Thoracic aorta (tissue), 2 donors: ENCODE data around the gene ATP10A. TPM values are rescaled to one million over a fixed set of nuclear protein-coding genes. Genes with fewer than 3 reads are reported as not detected.
A peak's percentile ranks its signal among the peaks of the same experiment; 100 is the strongest.

Source experiments
- ATAC-seq: fragments of 150-250 bp; one replicate; pipeline ENCODE4 v1.8.0; 2017; ENCODE audit warnings: low read depth; ENCODE audit not compliant: insufficient number of reproducible peaks, low FRiP score
- DNase-seq: peaks from one replicate; pipeline ENCODE4 v3.0.0-alpha.2; 2020; ENCODE audit warnings: low spot score
- H3K27ac ChIP-seq, 2 donors: fragments of 200-600 bp; sonication (generic); 1 replicate in 1 of 2; 2 replicates in 1 of 2; pipeline ENCODE4 v1.5.1; 2016; ENCODE audit warnings: mild to moderate bottlenecking in 2 of 2, moderate library complexity in 2 of 2
- H3K27me3 ChIP-seq: fragments of 200-600 bp; sonication (generic); replicated peaks from 2 replicates; pipeline ENCODE4 v1.6.0; 2016; ENCODE audit warnings: mild to moderate bottlenecking; ENCODE audit not compliant: insufficient read depth
- H3K36me3 ChIP-seq: fragments of 200-600 bp; sonication (generic); one replicate; pipeline ENCODE4 v1.5.1; 2016
- H3K4me1 ChIP-seq, 2 donors: fragments of 200-600 bp; sonication (generic); 1 replicate in 1 of 2; 2 replicates in 1 of 2; pipeline versions ENCODE4 v1.5.1 to v1.6.0; 2016; ENCODE audit warnings: low read depth in 2 of 2, mild to moderate bottlenecking in 1 of 2; ENCODE audit not compliant: control insufficient read depth in 1 of 2
- H3K4me3 ChIP-seq: fragments of 200-600 bp; sonication (generic); 2 replicates; pipeline ENCODE4 v1.5.1; 2016; ENCODE audit warnings: mild to moderate bottlenecking
- H3K9me3 ChIP-seq: fragments of 200-600 bp; sonication (generic); 2 replicates; pipeline ENCODE4 v1.5.1; 2016
- CTCF ChIP-seq: fragments of 200-600 bp; sonication (generic); IDR thresholded peaks from one replicate; pipeline ENCODE4 v1.5.1; 2019; ENCODE audit warnings: antibody characterized with exemption
- total RNA-seq, 2 donors: library from RNA; depleted of rRNA; stranded (reverse); fragments of >200 nt; gene quantifications; one replicate each; pipeline versions ENCODE4 v1.1.0 to v1.2.3, GENCODE V29; 2016

Gene ATP10A
- total RNA-seq, 2 donors from 2014 or later: 59.4 to 89.8 TPM

DNA sequence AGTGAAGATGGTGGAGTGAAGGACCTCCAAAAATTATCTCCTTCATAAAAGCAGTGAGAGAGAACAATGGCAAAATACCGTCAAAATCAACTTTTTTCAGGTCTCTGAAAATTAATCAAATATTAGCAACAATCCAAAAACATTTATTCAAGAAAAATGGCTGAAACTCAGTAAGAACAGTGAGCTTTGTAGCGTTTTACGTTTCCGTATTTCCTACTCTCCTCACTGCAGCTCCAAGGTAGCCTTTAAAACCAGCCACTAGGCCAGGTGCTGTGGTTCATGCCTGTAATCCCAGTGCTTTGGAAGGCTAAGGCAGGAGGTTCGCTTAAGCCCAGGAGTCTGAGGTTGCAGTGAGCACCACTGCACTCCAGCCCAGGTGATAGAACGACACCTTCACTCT, 38.5 kb downstream of the ATP10A start:
- peaks cover 18 to 49% of the 10 kb centered on the region in 2 donors for H3K4me1 ChIP-seq
- no peak overlapping the region for H3K4me3 ChIP-seq
- ATAC-seq: no peak
- TF ChIP-seq CTCF: no peak
- no peak for DNase-seq
- no peaks in the 10 kb centered on the region for H3K9me3 ChIP-seq
- H3K36me3 ChIP-seq: no peaks in the 10 kb centered on the region
- H3K27me3 ChIP-seq: no peaks in the 10 kb centered on the region
- peak overlapping the region in 1 of 2 donors; percentile 44 for H3K27ac ChIP-seq

DNA sequence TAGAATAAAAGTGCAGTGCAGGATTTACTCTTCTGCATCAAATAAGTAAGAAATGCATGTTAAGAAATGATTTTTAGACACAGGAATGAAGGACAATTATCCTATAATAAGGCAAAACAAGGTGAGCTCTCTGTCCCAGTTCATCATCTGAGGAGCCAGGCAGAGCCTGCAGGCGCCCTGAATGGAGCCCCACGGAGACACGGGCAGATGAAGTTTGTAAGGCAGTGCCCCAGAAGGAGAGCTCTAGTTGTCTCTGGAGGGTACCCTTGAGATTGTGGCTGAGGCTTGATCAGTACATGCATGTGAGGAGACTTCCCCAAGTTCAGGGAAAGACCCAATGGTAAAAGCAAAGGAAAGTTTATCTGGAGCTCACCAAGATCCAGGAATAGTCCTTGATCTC, 50.3 kb downstream of the ATP10A start:
- H3K36me3 ChIP-seq: no peaks in the 10 kb centered on the region
- TF ChIP-seq CTCF: no peak
- no peaks in the 10 kb centered on the region for H3K27me3 ChIP-seq
- H3K4me3 ChIP-seq: no peak overlapping the region
- ATAC-seq: no peak
- DNase-seq: no peak
- peaks cover 18 to 67% of the 10 kb centered on the region in 2 donors for H3K4me1 ChIP-seq
- no peak overlapping the region for H3K27ac ChIP-seq
- no peaks in the 10 kb centered on the region for H3K9me3 ChIP-seq

- Histone ChIP-seq H3K9me3 (no peaks in the 10 kb centered on the region), H3K36me3 (no peaks in the 10 kb centered on the region), H3K27ac (no peak overlapping the region), H3K27me3 (no peaks in the 10 kb centered on the region), H3K4me1 (peaks cover 18 to 70% of the 10 kb centered on the region in 2 donors), H3K4me3 (no peak overlapping the region)
- no peak for TF ChIP-seq CTCF
- DNase-seq: no peak
- ATAC-seq: no peak
These were observed 51.1 kb downstream of the ATP10A start for GRCh38 chr15:25812073-25812472.

DNA sequence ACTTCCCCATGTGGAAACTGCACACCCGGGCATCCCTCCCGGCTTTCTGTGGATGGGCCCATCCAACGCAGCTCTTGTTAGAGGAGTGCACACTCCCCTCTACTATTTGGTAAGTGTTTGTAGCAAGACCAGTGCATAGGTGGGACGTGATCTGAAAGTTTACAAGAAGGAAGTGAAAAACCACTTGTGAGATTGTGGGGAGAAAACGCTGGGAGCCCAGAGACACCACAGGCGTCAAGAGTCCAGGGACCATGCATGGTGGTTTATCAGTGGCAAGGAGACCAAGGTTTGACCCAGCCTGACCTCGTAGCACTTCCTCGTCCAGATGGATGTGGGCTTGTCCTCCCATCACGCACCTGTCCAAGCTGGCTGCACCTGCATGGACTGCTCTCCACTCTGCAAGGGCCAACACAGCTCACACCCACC, 51.6 kb downstream of the ATP10A start:
- Histone ChIP-seq H3K4me1 (peaks cover 18 to 72% of the 10 kb centered on the region in 2 donors), H3K36me3 (no peaks in the 10 kb centered on the region), H3K9me3 (no peaks in the 10 kb centered on the region), H3K27me3 (no peaks in the 10 kb centered on the region), H3K27ac (no peak overlapping the region), H3K4me3 (no peak overlapping the region)
- no peak for TF ChIP-seq CTCF
- DNase-seq (no peak), ATAC-seq (no peak)

- ATAC-seq (no peak), DNase-seq (no peak)
- TF ChIP-seq CTCF: no peak
- Histone ChIP-seq H3K36me3 (no peaks in the 10 kb centered on the region), H3K4me1 (peaks cover 19 to 74% of the 10 kb centered on the region in 2 donors), H3K27me3 (no peaks in the 10 kb centered on the region), H3K27ac (no peak overlapping the region), H3K4me3 (no peak overlapping the region), H3K9me3 (no peaks in the 10 kb centered on the region)
These were observed 52.5 kb downstream of the ATP10A start for GRCh38 chr15:25810631-25811091.
